ENCODE results near the gene RANGAP1.
A peak's percentile ranks its signal among the peaks of the same experiment; 100 is the strongest.

Gene RANGAP1

DNA sequence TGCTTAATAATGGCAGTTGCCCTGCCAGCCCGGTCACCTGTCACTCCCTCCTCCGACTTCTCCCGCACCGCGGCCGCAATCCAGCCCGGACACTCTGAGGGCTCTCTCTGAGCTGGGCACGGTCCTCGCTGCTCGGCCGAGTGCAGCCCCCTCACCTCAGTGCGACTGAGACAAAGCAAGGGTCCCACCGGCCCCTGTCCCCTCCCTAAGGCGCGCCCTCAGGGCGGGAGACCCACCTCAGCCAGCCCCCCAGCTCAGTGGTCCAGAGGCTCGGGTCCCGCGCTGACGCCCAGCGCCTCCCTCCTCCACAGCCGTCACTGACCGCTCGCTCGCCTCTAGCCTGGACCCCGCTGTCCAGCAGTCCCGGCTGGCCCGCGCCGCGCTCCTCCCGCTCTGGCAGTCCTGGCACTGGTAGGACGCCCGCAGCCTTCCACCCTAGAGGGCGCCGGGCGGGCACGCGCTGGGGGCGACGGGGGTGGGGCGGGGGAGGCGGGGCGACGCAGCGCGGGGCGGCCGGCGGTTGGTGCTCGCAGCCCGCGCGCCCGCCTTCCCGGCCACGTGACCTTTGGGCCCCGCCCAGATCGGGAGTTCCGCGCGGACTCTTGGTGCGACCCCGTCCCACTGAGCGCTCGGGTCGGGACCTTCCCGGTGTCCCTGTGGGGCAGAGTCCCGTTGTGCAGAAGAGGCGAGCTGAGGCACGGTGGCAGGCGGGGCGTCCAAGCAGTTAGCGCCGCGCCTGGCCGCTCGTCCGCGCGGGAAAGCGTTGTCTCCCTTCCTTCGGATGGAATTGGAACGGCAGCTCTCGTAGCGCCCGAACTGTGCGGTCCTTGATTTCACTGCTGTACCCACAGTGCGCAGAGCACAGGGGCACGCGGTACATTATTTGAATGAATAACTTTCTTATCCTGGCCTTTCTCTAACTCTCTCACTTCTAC, 88.7 kb downstream of the RANGAP1 start:
- DNase-seq (ENCODE audit: low spot score), result peak; percentile 97
